Measurements from ENCODE around the gene MAGEB16.

The MAGEB16 gene

GRCh38 chrX:35798042-35798441, at the start of gene MAGEB16:
TSS of gene MAGEB16 (plus strand) at chrX:35798342. CDS start at chrX:35802197, 3,855 bp downstream.
- no peak for DNase-seq (ENCODE audit: low read depth)

- DNase-seq (ENCODE audit: low read depth), result no peak
These were observed 24.1 kb upstream of the MAGEB16 start for GRCh38 chrX:35773958-35774564.

- DNase-seq (ENCODE audit: low read depth), result no peak
These were observed 13.1 kb upstream of the MAGEB16 start for GRCh38 chrX:35785075-35785474.

GRCh38 chrX:35786271-35786670, 11.9 kb upstream of the MAGEB16 start:
- no peak for DNase-seq (ENCODE audit: low read depth)

- no peak for DNase-seq (ENCODE audit: low read depth)
These were observed 10.3 kb upstream of the MAGEB16 start for GRCh38 chrX:35787867-35788266.

- no peak for DNase-seq (ENCODE audit: low read depth)
These were observed 2.3 kb downstream of the MAGEB16 start for GRCh38 chrX:35800474-35800873.

GRCh38 chrX:35809781-35810180, 11.6 kb downstream of the MAGEB16 start:
- DNase-seq (ENCODE audit: low read depth), result no peak

GRCh38 chrX:35819241-35819640, 21.1 kb downstream of the MAGEB16 start:
- no peak for DNase-seq (ENCODE audit: low read depth)

GRCh38 chrX:35826503-35826902, 28.4 kb downstream of the MAGEB16 start:
- DNase-seq (ENCODE audit: low read depth), result no peak

- no peak for DNase-seq (ENCODE audit: low read depth)
These were observed 31.4 kb downstream of the MAGEB16 start for GRCh38 chrX:35829501-35829900.

GRCh38 chrX:35841872-35842271, 43.7 kb downstream of the MAGEB16 start:
- DNase-seq (ENCODE audit: low read depth), result no peak

GRCh38 chrX:35842674-35843073, 44.5 kb downstream of the MAGEB16 start:
- no peak for DNase-seq (ENCODE audit: low read depth)

GRCh38 chrX:35847736-35848135, 49.6 kb downstream of the MAGEB16 start:
- no peak for DNase-seq (ENCODE audit: low read depth)
